ENCODE results near the gene CNOT4.

Gene CNOT4

DNA sequence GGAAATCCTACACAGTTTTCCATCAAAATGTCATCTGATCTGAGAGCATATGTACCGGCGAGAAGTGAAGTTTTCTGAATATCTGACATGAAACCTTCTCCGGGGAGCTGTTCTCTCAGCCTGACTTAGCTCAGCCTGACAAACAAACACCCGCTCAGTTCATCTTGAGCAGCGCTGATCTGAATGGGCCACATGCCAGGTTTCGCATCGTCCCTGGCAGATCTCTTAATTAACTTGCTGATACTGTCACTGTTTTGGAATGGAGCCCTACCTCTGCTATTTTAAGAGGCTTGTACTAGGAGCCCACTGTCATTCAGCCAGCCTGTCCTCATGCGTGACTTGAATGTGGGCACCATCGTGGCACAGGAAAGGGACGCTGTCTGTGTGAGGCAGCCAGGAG lies 167.0 kb downstream of the CNOT4 start:
- TF ChIP-seq, protein P1, sequence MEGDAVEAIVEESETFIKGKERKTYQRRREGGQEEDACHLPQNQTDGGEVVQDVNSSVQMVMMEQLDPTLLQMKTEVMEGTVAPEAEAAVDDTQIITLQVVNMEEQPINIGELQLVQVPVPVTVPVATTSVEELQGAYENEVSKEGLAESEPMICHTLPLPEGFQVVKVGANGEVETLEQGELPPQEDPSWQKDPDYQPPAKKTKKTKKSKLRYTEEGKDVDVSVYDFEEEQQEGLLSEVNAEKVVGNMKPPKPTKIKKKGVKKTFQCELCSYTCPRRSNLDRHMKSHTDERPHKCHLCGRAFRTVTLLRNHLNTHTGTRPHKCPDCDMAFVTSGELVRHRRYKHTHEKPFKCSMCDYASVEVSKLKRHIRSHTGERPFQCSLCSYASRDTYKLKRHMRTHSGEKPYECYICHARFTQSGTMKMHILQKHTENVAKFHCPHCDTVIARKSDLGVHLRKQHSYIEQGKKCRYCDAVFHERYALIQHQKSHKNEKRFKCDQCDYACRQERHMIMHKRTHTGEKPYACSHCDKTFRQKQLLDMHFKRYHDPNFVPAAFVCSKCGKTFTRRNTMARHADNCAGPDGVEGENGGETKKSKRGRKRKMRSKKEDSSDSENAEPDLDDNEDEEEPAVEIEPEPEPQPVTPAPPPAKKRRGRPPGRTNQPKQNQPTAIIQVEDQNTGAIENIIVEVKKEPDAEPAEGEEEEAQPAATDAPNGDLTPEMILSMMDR (IDR thresholded peaks at IDR 0.05; ENCODE audit: low read depth, low read length) = no peak
- no peak overlapping the region for H3K4me3 ChIP-seq (ENCODE audit: low read depth, low read length)

DNA sequence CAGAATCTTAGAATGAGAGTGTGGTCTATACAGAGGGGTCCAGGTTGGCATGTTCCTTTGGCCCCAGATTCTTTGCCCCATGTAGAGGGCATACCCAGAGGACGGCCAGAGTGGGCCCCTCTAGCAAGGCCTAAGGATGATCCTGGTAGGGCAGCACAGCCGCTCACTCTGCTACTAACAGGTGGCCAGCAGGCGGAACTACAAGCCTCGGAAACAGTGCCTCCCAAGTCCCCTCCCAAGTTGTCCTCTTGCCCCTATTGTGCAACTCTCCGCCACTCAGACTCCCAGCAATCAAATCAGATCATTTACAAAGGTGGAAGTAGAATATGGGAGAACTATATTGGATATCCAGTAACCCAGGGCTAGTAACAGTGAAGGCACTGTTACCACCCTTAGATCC lies 168.9 kb downstream of the CNOT4 start:
- TF ChIP-seq, protein P1 (IDR thresholded peaks at IDR 0.05; ENCODE audit: low read depth, low read length) = no peak
- no peak overlapping the region for H3K4me3 ChIP-seq (ENCODE audit: low read depth, low read length)

DNA sequence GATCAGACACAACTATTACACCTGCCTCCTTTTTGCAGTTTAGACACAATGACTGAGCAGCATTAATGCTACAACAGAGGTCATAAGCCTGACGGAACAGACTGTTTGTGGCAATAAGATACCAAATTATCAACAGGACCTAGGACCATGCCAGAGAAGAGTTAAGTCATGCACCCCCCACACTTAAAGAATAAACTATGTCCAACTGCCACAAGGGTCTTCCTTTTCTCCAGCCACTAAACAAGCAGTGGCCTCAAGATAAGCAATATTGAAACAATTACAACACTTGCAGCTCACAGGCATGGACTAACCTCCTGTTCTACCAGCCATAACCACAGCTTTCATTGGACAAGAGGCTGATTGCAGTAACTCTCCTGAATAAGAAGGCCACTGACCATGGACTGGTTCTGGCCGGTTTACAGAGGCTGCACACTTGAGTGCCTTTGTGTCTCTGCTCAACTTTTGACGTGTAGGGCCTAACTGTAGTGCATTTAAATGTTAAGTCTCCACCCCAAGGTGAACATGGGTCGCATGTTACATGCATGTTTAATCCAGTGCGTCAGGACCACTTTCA lies 171.8 kb downstream of the CNOT4 start:
- no peak overlapping the region for H3K4me3 ChIP-seq (ENCODE audit: low read depth, low read length)
- TF ChIP-seq, protein P1 (IDR thresholded peaks at IDR 0.05; ENCODE audit: low read depth, low read length) = no peak

DNA sequence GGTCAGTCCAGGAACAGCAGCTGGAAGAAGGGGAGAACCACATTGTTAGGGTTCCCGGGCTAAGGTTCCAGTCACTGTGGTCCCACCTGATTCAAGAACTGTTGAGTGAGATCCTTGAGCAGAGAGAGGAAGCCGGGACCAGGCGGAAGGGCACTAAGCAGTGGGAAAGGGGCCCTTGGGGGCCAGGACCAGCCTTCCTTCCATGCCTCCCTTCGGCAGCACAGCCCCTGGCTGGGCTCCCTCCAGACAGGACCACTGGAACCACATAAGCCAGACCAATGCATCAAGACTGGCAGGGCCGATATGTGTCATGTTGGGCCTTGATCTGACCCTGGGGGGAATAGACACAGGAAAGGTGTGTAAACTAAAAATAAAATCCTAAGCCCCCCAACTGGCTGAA lies 172.4 kb downstream of the CNOT4 start:
- no peak overlapping the region for H3K4me3 ChIP-seq (ENCODE audit: low read depth, low read length)
- TF ChIP-seq, protein P1 (IDR thresholded peaks at IDR 0.05; ENCODE audit: low read depth, low read length) = no peak

DNA sequence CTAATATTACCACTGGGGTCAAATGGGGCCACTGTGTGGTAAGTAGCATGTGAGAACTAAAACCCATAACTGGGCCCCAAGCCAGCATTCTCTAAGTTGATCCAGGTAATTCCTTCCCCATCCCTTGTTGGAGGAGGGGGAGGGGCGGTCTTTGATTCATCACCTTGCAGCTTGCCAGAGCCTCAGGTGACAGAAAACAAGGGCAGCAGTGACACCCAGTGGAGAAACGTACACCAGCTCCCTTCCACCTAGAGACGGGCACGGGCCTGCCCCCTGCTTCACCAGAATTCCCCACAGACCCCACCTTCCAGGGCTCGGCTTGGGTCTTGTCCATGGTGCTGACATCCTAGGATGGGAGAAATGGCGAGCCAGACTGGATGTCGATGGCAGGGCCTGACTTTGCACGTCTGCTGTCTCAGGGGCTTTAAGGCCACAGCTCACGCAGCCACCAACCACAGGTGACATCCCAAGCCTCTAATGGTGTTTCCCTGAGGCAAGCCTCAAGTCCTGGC lies 174.2 kb downstream of the CNOT4 start:
- TF ChIP-seq, protein P1 (IDR thresholded peaks at IDR 0.05; ENCODE audit: low read depth, low read length) = no peak
- no peak overlapping the region for H3K4me3 ChIP-seq (ENCODE audit: low read depth, low read length)

DNA sequence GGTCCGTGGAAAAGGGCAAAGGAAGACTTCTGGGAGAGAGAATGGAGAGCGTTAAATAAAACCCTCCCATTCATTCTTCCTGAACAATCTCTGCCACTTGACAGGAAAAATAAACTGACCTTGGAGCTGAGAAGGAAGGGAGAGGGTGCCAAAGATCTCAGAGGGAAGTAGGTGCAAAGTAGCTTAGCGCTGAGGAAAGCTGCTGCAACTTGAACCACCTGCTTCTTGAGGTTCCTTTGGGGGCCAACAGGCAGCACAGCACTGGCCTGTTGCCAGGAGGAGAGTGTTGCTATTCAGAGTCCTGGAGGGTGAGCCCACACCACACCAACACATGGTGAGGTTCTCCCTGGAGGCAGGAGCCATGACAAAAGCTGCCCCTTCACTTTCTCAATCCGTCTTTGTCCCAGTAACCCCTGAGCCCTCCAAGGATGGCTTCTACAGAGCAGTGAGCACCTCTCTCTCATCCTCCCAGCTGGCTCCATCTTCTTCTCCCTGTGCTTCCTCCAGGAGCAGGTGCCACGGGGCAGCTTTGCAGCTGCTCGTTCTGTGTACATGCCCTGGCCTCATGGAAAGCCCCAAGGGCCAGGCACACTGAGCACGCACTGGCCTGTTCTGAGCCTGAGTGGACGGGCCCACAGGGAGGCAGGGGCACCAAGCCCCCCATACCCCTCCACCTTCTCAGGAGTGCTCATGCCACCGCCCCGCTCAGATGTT lies 174.9 kb downstream of the CNOT4 start:
- TF ChIP-seq, protein P1 (IDR thresholded peaks at IDR 0.05; ENCODE audit: low read depth, low read length) = no peak
- no peak overlapping the region for H3K4me3 ChIP-seq (ENCODE audit: low read depth, low read length)

DNA sequence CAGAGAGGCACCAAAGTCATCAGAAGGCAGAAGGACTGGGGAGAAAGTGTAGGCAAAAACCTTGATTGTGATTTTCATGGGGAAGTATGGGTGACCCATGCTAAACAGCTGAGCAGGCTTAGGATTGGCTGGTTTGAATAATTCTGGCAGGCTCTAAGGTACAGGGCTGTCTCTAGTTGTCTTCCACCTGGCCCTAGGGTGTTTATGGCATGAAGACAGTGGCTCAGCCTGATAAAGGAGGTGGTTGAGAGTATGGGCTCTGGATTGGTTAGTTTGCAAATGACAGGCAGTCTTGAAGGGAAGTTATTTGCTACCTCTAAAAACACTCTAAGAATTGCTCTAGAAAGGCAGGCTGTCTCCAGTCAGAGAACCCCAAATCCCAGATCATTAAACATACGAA lies 176.0 kb downstream of the CNOT4 start:
- TF ChIP-seq, protein P1 (IDR thresholded peaks at IDR 0.05; ENCODE audit: low read depth, low read length) = no peak

More for the DNA sequence above, 176.0 kb downstream of the CNOT4 start:
- H3K4me3 ChIP-seq (ENCODE audit: low read depth, low read length) = no peak overlapping the region
